Measurements from ENCODE around the gene HS1BP3.

GRCh38 chr2:20596973-20597859 lies 53.7 kb downstream of the HS1BP3 start:
- no peak for TF ChIP-seq CTCF (IDR thresholded peaks at IDR 0.05; ENCODE audit: borderline replicate concordance, extremely low read depth, low read length, poor library complexity, severe bottlenecking)
- no peak for TF ChIP-seq EZH2 (IDR thresholded peaks at IDR 0.05; ENCODE audit: borderline replicate concordance, low read depth, low read length, severe bottlenecking)

All from DND-41 (cell line).